ENCODE results near the gene BBX. TPM values are rescaled to one million over a fixed set of nuclear protein-coding genes. Genes with fewer than 3 reads are reported as not detected.

The BBX gene
- total and polyA plus RNA-seq, 2 of the 13 experiments (the other 11 are each of a cell fraction or from before 2014, with no cell fraction given) = 13.7 to 23.2 TPM

GRCh38 chr3:107704477-107704876 is 181.7 kb downstream of the BBX start (continued):
- no peak for TF ChIP-seq IKZF5 (CRISPR knock-in tag; IDR thresholded peaks at IDR 0.05)
- TF ChIP-seq MTERF4 (CRISPR knock-in tag; IDR thresholded peaks at IDR 0.05) = no peak
- TF ChIP-seq TBX3 (IDR thresholded peaks at IDR 0.05; ENCODE audit: borderline replicate concordance) = no peak

GRCh38 chr3:107705046-107705445 is 182.3 kb downstream of the BBX start:
- H3K79me2 ChIP-seq (ENCODE audit: insufficient read depth, low read length) = no peaks in the 10 kb centered on the region
- CTCF ChIA-PET (ENCODE audit: low intra/inter-chr PET ratio, low total read pairs) = no interaction called here
- WGBS (ENCODE audit: low lambda C conversion rate) = 80% methylated on average over 5 of the region's 5 CpGs
- H3K27ac ChIP-seq (ENCODE audit: extremely low read length, insufficient read depth, low read length) = no peak overlapping the region
- DNase-seq (ENCODE audit: low spot score) (no peak), FAIRE-seq (no peak), ATAC-seq (no peak)
- no peak overlapping the region for H2AFZ ChIP-seq (ENCODE audit: low read length)
- no peaks in the 10 kb centered on the region for H3K4me1 ChIP-seq (ENCODE audit: insufficient read depth, low read length)
- H3K9ac ChIP-seq (ENCODE audit: insufficient read depth, low read depth, low read length) = no peak overlapping the region
- no peak overlapping the region for H3K4me3 ChIP-seq (replicated peaks in 1 of 3; ENCODE audit: insufficient read depth in 1 of 3, low read depth in 2 of 3, low read length in 3 of 3)
- in situ Hi-C loops (cut with HindIII; ENCODE audit: extremely low pct_ligation_motif_present, low pct_unique_long_range_greater_than_20kb) = no loop called here
- H3K36me3 ChIP-seq (replicated peaks in 1 of 2; ENCODE audit: control insufficient read depth in 1 of 2, insufficient read depth in 2 of 2, low read length in 2 of 2) = no peaks in the 10 kb centered on the region
- no TSS peak for BruUV-seq (replicated peaks)
- TF ChIP-seq ZBTB26 (CRISPR knock-in tag; IDR thresholded peaks at IDR 0.05; ENCODE audit: borderline replicate concordance) = no peak
- no peak for TF ChIP-seq ZBTB4 (CRISPR knock-in tag; IDR thresholded peaks at IDR 0.05; ENCODE audit: borderline replicate concordance)
- POLR2A ChIA-PET = no interaction called here
- no peak overlapping the region for H3K4me2 ChIP-seq (ENCODE audit: low read depth, low read length)
- H4K20me1 ChIP-seq (ENCODE audit: insufficient read depth, low read length) = no peaks in the 10 kb centered on the region
- H3K27me3 ChIP-seq (ENCODE audit: control insufficient read depth in 1 of 2, insufficient read depth in 2 of 2, low read length in 2 of 2) = no peaks in the 10 kb centered on the region
- intact Hi-C loops (cut with micrococcal nuclease; ENCODE audit: unreplicated experiment) = no loop called here
- no peaks in the 10 kb centered on the region for H3K9me3 ChIP-seq (ENCODE audit: low read length)
